ENCODE data around the gene OTOA. TPM values are rescaled to one million over a fixed set of nuclear protein-coding genes. Genes with fewer than 3 reads are reported as not detected.

OTOA gene
- total and polyA plus RNA-seq, 2 of the 8 experiments (the other 6 are each of a cell fraction or from before 2014, with no cell fraction given) = 0.06 to 0.32 TPM

GRCh38 chr16:21659124-21659523 is 4.6 kb upstream of the OTOA start (continued):
- TF ChIP-seq RNF2 (IDR thresholded peaks at IDR 0.05; ENCODE audit: borderline replicate concordance, low read depth, low read length, missing control alignments, poor library complexity, severe bottlenecking) = no peak
- TF ChIP-seq CHD7 (IDR thresholded peaks at IDR 0.05; ENCODE audit: insufficient replicate concordance, low read length) = no peak
- TF ChIP-seq ASH2L (IDR thresholded peaks at IDR 0.05; ENCODE audit: low read length) = no peak
- TF ChIP-seq POU5F1 (IDR thresholded peaks at IDR 0.05; ENCODE audit: low read depth, low read length) = no peak
- TF ChIP-seq, protein P1, sequence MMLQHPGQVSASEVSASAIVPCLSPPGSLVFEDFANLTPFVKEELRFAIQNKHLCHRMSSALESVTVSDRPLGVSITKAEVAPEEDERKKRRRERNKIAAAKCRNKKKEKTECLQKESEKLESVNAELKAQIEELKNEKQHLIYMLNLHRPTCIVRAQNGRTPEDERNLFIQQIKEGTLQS (IDR thresholded peaks at IDR 0.05; ENCODE audit: insufficient read depth, low read depth, low read length) = no peak

Measured in H1 (cell line).